HepG2 (cell line): Measurements from ENCODE around the gene TSTD1. TPM values are rescaled to one million over a fixed set of nuclear protein-coding genes. Genes with fewer than 3 reads are reported as not detected.
A peak's percentile ranks its signal among the peaks of the same experiment; 100 is the strongest.

Experiments
- CEBPB ChIP-seq: IDR thresholded peaks from 2 replicates; pipeline ENCODE4 v1.6.1; 2011; ENCODE audit warnings: low read depth, low read length, improper control_type of control experiment, borderline replicate concordance
- DR1 ChIP-seq: sonication (generic); formaldehyde crosslinking; IDR thresholded peaks from 2 replicates; pipeline ENCODE4 v1.8.0; 2021; ENCODE audit warnings: mild to moderate bottlenecking, missing genetic modification reagents, inconsistent platforms
- EP300 ChIP-seq, 3 experiments: sonication (generic) in 1 of 3; formaldehyde crosslinking in 1 of 3; IDR thresholded peaks; 2 replicates each; pipeline versions ENCODE4 v1.5.1 to v1.6.1; 2011 to 2020; ENCODE audit warnings: low read depth in 2 of 3, low read length in 2 of 3, borderline replicate concordance in 1 of 3, improper control_type of control experiment in 1 of 3, mild to moderate bottlenecking in 1 of 3, missing genetic modification reagents in 1 of 3, moderate library complexity in 1 of 3
- ETV5 ChIP-seq: IDR thresholded peaks from 2 replicates; pipeline ENCODE4 v1.6.1; 2018; ENCODE audit warnings: missing biosample characterization, missing genetic modification reagents, inconsistent platforms, borderline replicate concordance
- GFI1 ChIP-seq: sonication (generic); formaldehyde crosslinking; IDR thresholded peaks from 2 replicates; pipeline ENCODE4 v1.5.0; 2020; ENCODE audit warnings: missing genetic modification reagents, mild to moderate bottlenecking, borderline replicate concordance
- JDP2 ChIP-seq: sonication (generic); formaldehyde crosslinking; IDR thresholded peaks from 2 replicates; pipeline ENCODE4 v1.8.1; 2022; ENCODE audit warnings: missing genetic modification reagents, borderline replicate concordance
- KAT7 ChIP-seq: IDR thresholded peaks from 2 replicates; pipeline ENCODE4 v1.6.1; 2018; ENCODE audit warnings: borderline replicate concordance, missing compliant biosample characterization
- KMT2A ChIP-seq: sonication (generic); formaldehyde crosslinking; IDR thresholded peaks from 2 replicates; pipeline ENCODE4 v1.4.0; 2020; ENCODE audit warnings: missing genetic modification reagents
- RAD21 ChIP-seq: fragments of 450-650 bp; formaldehyde crosslinking; IDR thresholded peaks from 2 replicates; pipeline ENCODE4 v1.5.0; 2020; ENCODE audit warnings: mild to moderate bottlenecking
- RBM39 ChIP-seq: fragments of 200-400 bp; formaldehyde crosslinking; IDR thresholded peaks from one replicate; pipeline ENCODE4 v1.6.1; 2018; ENCODE audit warnings: antibody characterized with exemption, mild to moderate bottlenecking, low read depth, low read length; ENCODE audit not compliant: poor library complexity, severe bottlenecking
- SALL2 ChIP-seq: sonication (generic); formaldehyde crosslinking; IDR thresholded peaks from 2 replicates; pipeline ENCODE4 v1.8.1; 2023; ENCODE audit warnings: mild to moderate bottlenecking, missing genetic modification reagents, inconsistent platforms
- SMAD1 ChIP-seq: sonication (generic); formaldehyde crosslinking; IDR thresholded peaks from 2 replicates; pipeline ENCODE4 v1.4.0; 2020; ENCODE audit warnings: missing genetic modification reagents, low read depth, mild to moderate bottlenecking, borderline replicate concordance
- SP4 ChIP-seq: sonication (generic); formaldehyde crosslinking; IDR thresholded peaks from 2 replicates; pipeline ENCODE4 v1.8.1; 2023; ENCODE audit warnings: mild to moderate bottlenecking, missing genetic modification reagents
- XBP1 ChIP-seq: sonication (generic); formaldehyde crosslinking; IDR thresholded peaks from 2 replicates; pipeline ENCODE4 v1.5.0; 2020; ENCODE audit warnings: missing genetic modification reagents
- ZFYVE20 ChIP-seq: sonication (generic); formaldehyde crosslinking; IDR thresholded peaks from 2 replicates; pipeline ENCODE4 v1.8.0; 2023; ENCODE audit warnings: low read depth, mild to moderate bottlenecking, moderate library complexity, missing genetic modification reagents, borderline replicate concordance
- ZNF501 ChIP-seq: sonication (generic); formaldehyde crosslinking; IDR thresholded peaks from 2 replicates; pipeline ENCODE4 v1.5.1; 2020; ENCODE audit warnings: mild to moderate bottlenecking, moderate library complexity, missing genetic modification reagents
- ZNF761 ChIP-seq: sonication (generic); formaldehyde crosslinking; conservative IDR thresholded peaks from 2 replicates; pipeline ENCODE4 v1.4.0; 2020; ENCODE audit warnings: mild to moderate bottlenecking, missing genetic modification reagents
- ZNF850 ChIP-seq: sonication (generic); formaldehyde crosslinking; conservative IDR thresholded peaks from 2 replicates; pipeline ENCODE4 v1.9.0; 2021; ENCODE audit warnings: mild to moderate bottlenecking, missing genetic modification reagents
- ZSCAN29 ChIP-seq: sonication (generic); formaldehyde crosslinking; conservative IDR thresholded peaks from 2 replicates; pipeline ENCODE4 v1.4.0; 2020; ENCODE audit warnings: mild to moderate bottlenecking, missing genetic modification reagents
- ZSCAN31 ChIP-seq: sonication (generic); formaldehyde crosslinking; IDR thresholded peaks from 2 replicates; pipeline ENCODE4 v1.5.0; 2020; ENCODE audit warnings: low read depth, mild to moderate bottlenecking, missing genetic modification reagents
- polyA plus RNA-seq, 8 experiments: library from polyadenylated mRNA; depleted of rRNA in 3 of 8; stranded (reverse) in 7 of 8; unstranded in 1 of 8; fragments of >200 nt; fragmentation: Illumina TruSeq in 4 of 8; extraction: Trizol in 4 of 8; gene quantifications; 2 replicates each; pipeline versions ENCODE4 v1.2.1 to v1.2.3, GENCODE V29; 2011 to 2016; ENCODE audit warnings: low read depth in 4 of 8, missing spikeins in 1 of 8, mixed read lengths in 1 of 8; ENCODE audit not compliant: insufficient read depth in 1 of 8
- total RNA-seq, 5 experiments: library from RNA; depleted of rRNA; stranded (reverse); fragments of >200 nt; fragmentation: Illumina TruSeq; extraction: Trizol; gene quantifications; 2 replicates each; pipeline ENCODE4 v1.2.3, GENCODE V29; 2016; ENCODE audit warnings: low read depth in 1 of 5
- TF ChIP-seq, protein P1 (sequence below): sonication (generic); formaldehyde crosslinking; IDR thresholded peaks from 2 replicates; pipeline ENCODE4 v1.9.0; 2021; ENCODE audit warnings: missing genetic modification reagents, mild to moderate bottlenecking, borderline replicate concordance
- TF ChIP-seq, protein P2 (sequence below): IDR thresholded peaks from 2 replicates; pipeline ENCODE4 v1.6.1; 2016
- TF ChIP-seq, protein P3 (sequence below): IDR thresholded peaks from 2 replicates; pipeline ENCODE4 v1.6.1; 2016; ENCODE audit warnings: mild to moderate bottlenecking, missing biosample characterization, missing genetic modification reagents
- TF ChIP-seq, protein P4 (sequence below): IDR thresholded peaks from 2 replicates; pipeline ENCODE4 v1.6.1; 2016; ENCODE audit warnings: missing compliant biosample characterization, missing genetic modification reagents, borderline replicate concordance

The TSTD1 gene
- total and polyA plus RNA-seq, 2 of the 13 experiments (the other 11 are each of a cell fraction or from before 2014, with no cell fraction given) = 0.15 to 0.31 TPM

GRCh38 chr1:161013488-161014230, 25.1 kb downstream of the TSTD1 start (continued):
- TF ChIP-seq, protein P1, sequence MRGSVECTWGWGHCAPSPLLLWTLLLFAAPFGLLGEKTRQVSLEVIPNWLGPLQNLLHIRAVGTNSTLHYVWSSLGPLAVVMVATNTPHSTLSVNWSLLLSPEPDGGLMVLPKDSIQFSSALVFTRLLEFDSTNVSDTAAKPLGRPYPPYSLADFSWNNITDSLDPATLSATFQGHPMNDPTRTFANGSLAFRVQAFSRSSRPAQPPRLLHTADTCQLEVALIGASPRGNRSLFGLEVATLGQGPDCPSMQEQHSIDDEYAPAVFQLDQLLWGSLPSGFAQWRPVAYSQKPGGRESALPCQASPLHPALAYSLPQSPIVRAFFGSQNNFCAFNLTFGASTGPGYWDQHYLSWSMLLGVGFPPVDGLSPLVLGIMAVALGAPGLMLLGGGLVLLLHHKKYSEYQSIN = no peak
- peak; percentile 28 for TF ChIP-seq ZNF501
- TF ChIP-seq SP4 = peak; percentile 81; the same call in 1 of the 2 replicates
- peak; percentile 95 for TF ChIP-seq KAT7 (CRISPR knock-in tag)
- TF ChIP-seq XBP1 (CRISPR knock-in tag) = no peak
- peak; percentile 92 for TF ChIP-seq KMT2A (CRISPR knock-in tag)
- TF ChIP-seq ZSCAN31 (CRISPR knock-in tag) = peak; percentile 54
- TF ChIP-seq JDP2 = no peak; the same call in 1 of the 2 replicates
- no peak for TF ChIP-seq DR1 (CRISPR knock-in tag)
- peak; percentile 40 to 89; a peak in 2 of 4 replicates for TF ChIP-seq EP300 (IDR thresholded peaks at IDR 0.05; ENCODE audit: low read depth in 2 of 2, low read length in 2 of 2)
- peak; percentile 95 for TF ChIP-seq EP300 (CRISPR knock-in tag; IDR thresholded peaks at IDR 0.05; ENCODE audit: borderline replicate concordance)
- peak; percentile 98 for TF ChIP-seq CEBPB
- TF ChIP-seq ZNF850 (CRISPR knock-in tag) = no peak
- TF ChIP-seq SALL2 (CRISPR knock-in tag) = no peak; the same call in 1 of the 2 replicates
- TF ChIP-seq ZSCAN29 (CRISPR knock-in tag) = 0 out of 2 replicates have a peak, but pooled peaks have one; percentile 60
- TF ChIP-seq ETV5 = peak; percentile 99
- peak; percentile 86; the same call in 1 of the 2 replicates for TF ChIP-seq ZNF761
- TF ChIP-seq SMAD1 (CRISPR knock-in tag) = 0 out of 2 replicates have a peak, but pooled peaks have one; percentile 38
- TF ChIP-seq, protein P2, sequence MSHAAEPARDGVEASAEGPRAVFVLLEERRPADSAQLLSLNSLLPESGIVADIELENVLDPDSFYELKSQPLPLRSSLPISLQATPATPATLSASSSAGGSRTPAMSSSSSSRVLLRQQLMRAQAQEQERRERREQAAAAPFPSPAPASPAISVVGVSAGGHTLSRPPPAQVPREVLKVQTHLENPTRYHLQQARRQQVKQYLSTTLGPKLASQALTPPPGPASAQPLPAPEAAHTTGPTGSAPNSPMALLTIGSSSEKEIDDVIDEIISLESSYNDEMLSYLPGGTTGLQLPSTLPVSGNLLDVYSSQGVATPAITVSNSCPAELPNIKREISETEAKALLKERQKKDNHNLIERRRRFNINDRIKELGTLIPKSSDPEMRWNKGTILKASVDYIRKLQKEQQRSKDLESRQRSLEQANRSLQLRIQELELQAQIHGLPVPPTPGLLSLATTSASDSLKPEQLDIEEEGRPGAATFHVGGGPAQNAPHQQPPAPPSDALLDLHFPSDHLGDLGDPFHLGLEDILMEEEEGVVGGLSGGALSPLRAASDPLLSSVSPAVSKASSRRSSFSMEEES (CRISPR knock-in tag) = peak; percentile 67; the same call in 1 of the 2 replicates
- TF ChIP-seq RAD21 (CRISPR knock-in tag) = no peak; the same call in 1 of the 2 replicates
- TF ChIP-seq, protein P3, sequence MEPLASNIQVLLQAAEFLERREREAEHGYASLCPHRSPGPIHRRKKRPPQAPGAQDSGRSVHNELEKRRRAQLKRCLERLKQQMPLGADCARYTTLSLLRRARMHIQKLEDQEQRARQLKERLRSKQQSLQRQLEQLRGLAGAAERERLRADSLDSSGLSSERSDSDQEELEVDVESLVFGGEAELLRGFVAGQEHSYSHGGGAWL (CRISPR knock-in tag) = 0 out of 2 replicates have a peak, but pooled peaks have one; percentile 54
- TF ChIP-seq, protein P4, sequence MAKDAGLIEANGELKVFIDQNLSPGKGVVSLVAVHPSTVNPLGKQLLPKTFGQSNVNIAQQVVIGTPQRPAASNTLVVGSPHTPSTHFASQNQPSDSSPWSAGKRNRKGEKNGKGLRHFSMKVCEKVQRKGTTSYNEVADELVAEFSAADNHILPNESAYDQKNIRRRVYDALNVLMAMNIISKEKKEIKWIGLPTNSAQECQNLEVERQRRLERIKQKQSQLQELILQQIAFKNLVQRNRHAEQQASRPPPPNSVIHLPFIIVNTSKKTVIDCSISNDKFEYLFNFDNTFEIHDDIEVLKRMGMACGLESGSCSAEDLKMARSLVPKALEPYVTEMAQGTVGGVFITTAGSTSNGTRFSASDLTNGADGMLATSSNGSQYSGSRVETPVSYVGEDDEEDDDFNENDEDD = peak; percentile 83; the same call in 1 of the 2 replicates
- TF ChIP-seq ZFYVE20 (CRISPR knock-in tag) = no peak
- peak; percentile 65; the same call in 1 of the 2 replicates for TF ChIP-seq GFI1 (CRISPR knock-in tag)
- TF ChIP-seq RBM39 = no peak
